ENCODE measurements around the gene SRP68. TPM values are rescaled to one million over a fixed set of nuclear protein-coding genes. Genes with fewer than 3 reads are reported as not detected.

SRP68 gene
- total and polyA plus RNA-seq, 2 of the 8 experiments (the other 6 are each of a cell fraction or from before 2014, with no cell fraction given) = 57.7 to 83.5 TPM

DNA sequence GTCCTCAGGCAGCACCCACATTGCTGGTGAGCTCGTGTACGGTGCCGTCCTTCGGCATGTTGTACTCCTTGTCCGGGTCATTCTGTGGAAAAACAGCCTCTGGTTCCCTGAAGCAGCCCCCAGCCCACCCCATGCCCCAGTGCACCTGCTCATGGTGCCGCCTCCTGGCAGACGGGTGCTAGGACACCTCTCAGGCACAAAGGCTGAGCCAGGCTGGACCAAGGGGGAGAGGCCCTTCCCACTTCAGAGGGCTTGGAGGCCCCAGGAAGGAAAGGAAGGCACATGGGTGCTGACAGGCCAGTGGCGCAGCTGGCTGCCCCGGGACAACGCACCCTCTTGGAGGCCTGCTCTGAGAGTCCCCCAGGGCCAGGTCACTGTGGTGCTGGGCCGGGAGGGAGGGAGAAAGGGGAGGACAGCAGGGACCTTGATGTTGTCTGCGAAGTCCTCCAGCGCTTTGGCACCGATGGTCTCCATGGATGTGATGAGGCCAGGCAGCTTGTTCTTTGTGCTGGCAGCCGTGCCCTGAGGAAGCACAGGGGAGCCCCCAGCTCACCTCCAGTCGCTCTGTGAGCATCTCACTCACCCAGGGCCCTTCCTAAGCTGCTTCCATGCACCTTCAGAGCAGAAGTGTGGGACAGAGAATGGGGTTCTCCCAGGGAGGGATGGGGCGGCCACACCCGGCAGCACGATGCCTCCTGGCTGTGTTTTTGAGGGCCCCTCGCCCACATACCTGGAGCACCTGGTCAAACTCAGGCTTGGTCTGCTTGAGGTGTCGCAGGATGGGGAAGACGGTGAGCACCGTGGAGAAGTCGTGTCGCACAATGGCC lies 15.9 kb upstream of the SRP68 start:
- H3K79me2 ChIP-seq (ENCODE audit: control insufficient read depth in 1 of 2, insufficient read depth in 2 of 2, low read length in 2 of 2) = no peaks in the 10 kb centered on the region
- H4K91ac ChIP-seq (replicated peaks; ENCODE audit: insufficient read length, low read length) = no peak overlapping the region
- H3K4me3 ChIP-seq (ENCODE audit: extremely low read depth in 1 of 4, insufficient read depth in 2 of 4, low read depth in 3 of 4, low read length in 4 of 4) = no peak overlapping the region
- FAIRE-seq (no peak), DNase-seq (ENCODE audit: low read depth in 1 of 2, low spot score in 2 of 2) (peak in 1 of 2 experiments; percentile 72)
- H2AFZ ChIP-seq (ENCODE audit: low read length) = no peak overlapping the region
- no peak overlapping the region for H2BK5ac ChIP-seq (ENCODE audit: low read depth, low read length)
- H4K20me1 ChIP-seq (replicated peaks in 1 of 2; ENCODE audit: control insufficient read depth in 1 of 2, insufficient read depth in 2 of 2, low read length in 2 of 2) = peaks cover 2 to 9% of the 10 kb centered on the region in 2 experiments
- no peak overlapping the region for H2BK20ac ChIP-seq (ENCODE audit: low read length)
- no peak overlapping the region for H3K9ac ChIP-seq (replicated peaks in 1 of 4; ENCODE audit: extremely low read depth in 1 of 4, low read depth in 3 of 4, low read length in 3 of 4)
- CTCF ChIA-PET (ENCODE audit: partially characterized antibody) = interaction anchor here (0.6 to 3.5 kb wide), 15 partner anchors 8 to 280 kb away, joined by 3 to 14 read pairs (median 3); no protein-coding TSS in a partner anchor
- H2BK120ac ChIP-seq (replicated peaks; ENCODE audit: low read depth, low read length) = no peak overlapping the region
- H4K8ac ChIP-seq (ENCODE audit: extremely low read depth, insufficient read depth, low read length) = no peak overlapping the region
- no peak overlapping the region for H3K18ac ChIP-seq (ENCODE audit: extremely low read depth, low read length)
- no peaks in the 10 kb centered on the region for H3K27me3 ChIP-seq (replicated peaks in 1 of 4; ENCODE audit: control insufficient read depth in 3 of 4, extremely low read depth in 1 of 4, insufficient read depth in 3 of 4, low read length in 3 of 4)
- no peak overlapping the region for H3K14ac ChIP-seq (ENCODE audit: insufficient read length)
- POLR2A ChIA-PET (ENCODE audit: partially characterized antibody) = interaction anchor here (1.1 to 3.3 kb wide), 5 partner anchors 9 to 38 kb away, joined by 4 to 28 read pairs (median 5); partner anchors contain the start of genes EXOC7 and ZACN
- no peak overlapping the region for H3K4me2 ChIP-seq (ENCODE audit: insufficient read depth in 1 of 2, low read depth in 2 of 2, low read length in 2 of 2)
- no peaks in the 10 kb centered on the region for H3K9me3 ChIP-seq (ENCODE audit: insufficient read depth in 2 of 2, low read depth in 1 of 2, low read length in 1 of 2)
- no peak overlapping the region for H2AK5ac ChIP-seq (ENCODE audit: low read depth, low read length)
- no peaks in the 10 kb centered on the region for H3K4me1 ChIP-seq (replicated peaks in 1 of 4; ENCODE audit: control insufficient read depth in 3 of 4, insufficient read depth in 4 of 4, low read length in 3 of 4)
- peaks cover 26 to 63% (median 50%) of the 10 kb centered on the region in 4 experiments for H3K36me3 ChIP-seq (ENCODE audit: control insufficient read depth in 2 of 4, insufficient read depth in 4 of 4, low read length in 3 of 4)
- no peak overlapping the region for H3K27ac ChIP-seq (ENCODE audit: low read depth, low read length)
- H3K79me1 ChIP-seq (ENCODE audit: low read depth, low read length) = no peaks in the 10 kb centered on the region; the same call in 1 of the 2 replicates
- 90% methylated on average over 15 of the region's 25 CpGs; no CpG with 5 or more reads in 1 of the 2 experiments for WGBS, 2 experiments (ENCODE audit: extremely low coverage in 1 of 2, insufficient coverage in 1 of 2, insufficient read length in 1 of 2, insufficient replicate concordance in 2 of 2, low coverage in 1 of 2, low lambda C conversion rate in 2 of 2, missing lambda C conversion rate in 1 of 2)
- no peak overlapping the region for H3K56ac ChIP-seq (replicated peaks; ENCODE audit: insufficient read length, low read depth, low read length)
- no peaks in the 10 kb centered on the region for H3K23me2 ChIP-seq (ENCODE audit: low read depth, low read length)
- H2BK15ac ChIP-seq (ENCODE audit: low read length) = no peak overlapping the region
- no peak overlapping the region for H2BK12ac ChIP-seq (ENCODE audit: low read depth, low read length)
- H3K23ac ChIP-seq (ENCODE audit: insufficient read length) = no peak overlapping the region
- no peak overlapping the region for H3K4ac ChIP-seq (replicated peaks; ENCODE audit: insufficient read length, low read depth, low read length)
- no peak overlapping the region for H4K5ac ChIP-seq (ENCODE audit: insufficient read length, low read depth, low read length)
- TF ChIP-seq POLR2A (IDR thresholded peaks at IDR 0.05; ENCODE audit: control extremely low read depth in 1 of 2, low read depth in 2 of 2, low read length in 2 of 2) (no peak), RAD21 (IDR thresholded peaks at IDR 0.05 in 1 of 2, conservative IDR thresholded peaks at IDR 0.05 in 1 of 2; ENCODE audit: low read depth in 2 of 2, low read length in 2 of 2) (peak; percentile 40 to 56), POU5F1 (IDR thresholded peaks at IDR 0.05; ENCODE audit: low read depth, low read length) (no peak), E2F6 (IDR thresholded peaks at IDR 0.05) (no peak), TAF7 (optimal IDR thresholded peaks at IDR 0.05; ENCODE audit: borderline replicate concordance, low read depth, low read length) (no peak), SP1 (IDR thresholded peaks at IDR 0.05; ENCODE audit: low read depth, low read length) (no peak), YY1 (IDR thresholded peaks at IDR 0.05; ENCODE audit: low read depth, low read length) (no peak)
- TF ChIP-seq, protein P1, sequence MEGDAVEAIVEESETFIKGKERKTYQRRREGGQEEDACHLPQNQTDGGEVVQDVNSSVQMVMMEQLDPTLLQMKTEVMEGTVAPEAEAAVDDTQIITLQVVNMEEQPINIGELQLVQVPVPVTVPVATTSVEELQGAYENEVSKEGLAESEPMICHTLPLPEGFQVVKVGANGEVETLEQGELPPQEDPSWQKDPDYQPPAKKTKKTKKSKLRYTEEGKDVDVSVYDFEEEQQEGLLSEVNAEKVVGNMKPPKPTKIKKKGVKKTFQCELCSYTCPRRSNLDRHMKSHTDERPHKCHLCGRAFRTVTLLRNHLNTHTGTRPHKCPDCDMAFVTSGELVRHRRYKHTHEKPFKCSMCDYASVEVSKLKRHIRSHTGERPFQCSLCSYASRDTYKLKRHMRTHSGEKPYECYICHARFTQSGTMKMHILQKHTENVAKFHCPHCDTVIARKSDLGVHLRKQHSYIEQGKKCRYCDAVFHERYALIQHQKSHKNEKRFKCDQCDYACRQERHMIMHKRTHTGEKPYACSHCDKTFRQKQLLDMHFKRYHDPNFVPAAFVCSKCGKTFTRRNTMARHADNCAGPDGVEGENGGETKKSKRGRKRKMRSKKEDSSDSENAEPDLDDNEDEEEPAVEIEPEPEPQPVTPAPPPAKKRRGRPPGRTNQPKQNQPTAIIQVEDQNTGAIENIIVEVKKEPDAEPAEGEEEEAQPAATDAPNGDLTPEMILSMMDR (IDR thresholded peaks at IDR 0.05; ENCODE audit: control extremely low read depth in 1 of 3, insufficient read depth in 1 of 3, low read depth in 1 of 3, low read length in 3 of 3) = peak; percentile 60 to 74 (median 63)

All from H1 (cell line).